ENCODE measurements around the gene INTS15. TPM values are rescaled to one million over a fixed set of nuclear protein-coding genes. Genes with fewer than 3 reads are reported as not detected.
A peak's percentile ranks its signal among the peaks of the same experiment; 100 is the strongest.
"Not testable (repeated sequence)": the region's sequence is repeated elsewhere in the genome, so short reads cannot be mapped to it uniquely, and the experiment has no call there.

INTS15 gene
- total RNA-seq, 2 experiments from 2014 or later: 40.4 to 48.3 TPM

DNA sequence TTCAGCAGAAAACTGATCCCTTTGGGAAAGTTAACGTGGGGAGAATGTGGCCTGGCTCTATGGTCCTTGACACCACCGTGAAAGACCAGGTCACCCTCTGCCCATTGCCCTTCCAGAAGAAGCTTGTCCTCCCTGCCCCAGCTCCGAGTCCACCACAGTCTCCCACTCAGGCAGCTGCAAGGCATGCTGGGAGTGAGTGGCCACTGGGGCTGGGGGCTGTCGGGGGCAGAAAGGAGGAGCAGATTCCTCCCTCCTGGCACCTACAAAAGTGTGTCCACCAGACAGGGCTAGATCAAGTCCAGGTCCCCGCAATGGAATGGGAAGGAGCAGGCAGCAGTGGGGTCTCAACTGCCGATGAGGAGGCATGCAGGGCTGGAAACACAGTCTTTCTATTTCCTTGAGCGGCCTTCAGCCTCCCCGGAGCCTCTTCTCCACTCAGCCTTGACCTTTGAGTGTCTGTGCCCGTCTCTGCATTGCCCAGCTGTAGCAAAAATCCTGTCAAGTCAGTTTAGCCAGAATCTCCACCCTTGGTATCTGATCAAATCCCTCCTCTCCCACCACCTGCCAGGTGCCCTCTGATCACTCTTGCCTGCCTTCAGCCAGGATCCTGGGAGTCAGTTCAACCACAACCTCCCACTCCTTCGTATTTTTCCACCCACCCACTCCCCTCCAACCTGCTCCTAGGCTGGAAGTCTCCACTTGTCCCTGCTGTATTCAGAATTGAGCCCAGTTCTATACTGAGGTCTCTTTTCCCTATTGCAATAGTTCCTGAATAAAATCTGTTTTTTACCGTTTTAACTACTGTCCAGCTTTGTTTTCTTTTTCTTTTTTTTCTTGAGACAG, 40.4 kb downstream of the INTS15 start:
- peaks cover 2% of the 10 kb centered on the region for H3K4me1 Mint-ChIP-seq
- no peak overlapping the region for H3K27ac Mint-ChIP-seq
- ChIA-PET POLR2A (no interaction called here), CTCF (interaction anchor here (1.4 kb wide), 1 partner anchor 11 kb away, joined by 3 read pairs; no protein-coding TSS in a partner anchor)
- H3K36me3 Mint-ChIP-seq (ENCODE audit: low read depth): no peaks in the 10 kb centered on the region
- H3K9me3 Mint-ChIP-seq: no peaks in the 10 kb centered on the region
- no peak overlapping the region for H3K4me3 Mint-ChIP-seq
- H3K27me3 Mint-ChIP-seq: no peaks in the 10 kb centered on the region
- no peak for DNase-seq

DNA sequence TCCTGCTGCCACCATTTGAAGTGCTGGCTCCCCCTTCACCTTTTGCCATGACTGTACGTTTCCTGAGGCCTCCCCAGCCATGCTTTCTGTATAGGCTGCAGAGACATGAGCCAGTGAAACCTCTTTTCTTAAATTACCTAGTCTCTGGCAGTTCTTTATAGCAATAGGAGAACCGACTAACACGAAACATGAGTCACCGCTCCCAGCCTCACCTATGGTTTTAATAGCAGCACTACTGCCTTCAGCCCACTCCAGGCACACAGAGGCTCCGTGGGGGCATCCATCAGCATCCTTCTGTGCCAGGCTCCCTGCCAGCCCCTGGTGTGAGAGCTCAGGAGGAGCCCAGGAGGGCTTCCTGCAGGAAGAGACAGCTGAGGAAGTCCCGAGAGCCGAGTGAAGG, 41.8 kb downstream of the INTS15 start:
- Mint-ChIP-seq H3K9me3 (no peaks in the 10 kb centered on the region), H3K27ac (no peak overlapping the region), H3K36me3 (ENCODE audit: low read depth) (no peaks in the 10 kb centered on the region), H3K4me3 (no peak overlapping the region), H3K4me1 (peaks cover 9% of the 10 kb centered on the region), H3K27me3 (no peaks in the 10 kb centered on the region)
- POLR2A ChIA-PET: no interaction called here
- CTCF ChIA-PET: interaction anchor here (0.6 kb wide), 1 partner anchor 17 kb away, joined by 3 read pairs; no protein-coding TSS in a partner anchor
- no peak for DNase-seq

DNA sequence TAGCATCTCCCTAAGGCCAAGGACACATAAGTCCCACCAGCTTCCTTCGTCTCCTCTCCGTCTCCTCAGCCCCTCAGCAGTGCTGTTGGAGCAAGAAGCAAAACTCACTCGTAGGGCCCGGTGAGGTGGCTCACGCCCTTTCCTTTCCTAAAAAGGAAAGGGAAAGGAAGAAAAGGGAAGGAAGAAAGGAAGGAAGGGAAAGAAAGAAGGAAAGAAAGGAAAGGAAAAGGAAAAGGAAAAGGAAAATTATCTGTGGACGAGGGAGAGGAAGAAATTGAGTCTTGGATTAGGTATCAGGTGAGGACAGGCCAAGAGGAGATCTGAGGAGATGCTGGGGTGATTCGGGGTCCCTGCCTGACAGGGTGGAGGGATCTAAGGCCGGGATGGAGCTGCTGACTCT, 44.2 kb downstream of the INTS15 start:
- peaks cover 6% of the 10 kb centered on the region for H3K36me3 Mint-ChIP-seq (ENCODE audit: low read depth)
- H3K27ac Mint-ChIP-seq: no peak overlapping the region
- H3K4me1 Mint-ChIP-seq: peaks cover 22% of the 10 kb centered on the region
- peak overlapping the region; percentile 20 for H3K4me3 Mint-ChIP-seq
- CTCF ChIA-PET: no interaction called here
- no peaks in the 10 kb centered on the region for H3K9me3 Mint-ChIP-seq
- POLR2A ChIA-PET: no interaction called here
- H3K27me3 Mint-ChIP-seq: no peaks in the 10 kb centered on the region
- DNase-seq: no peak

DNA sequence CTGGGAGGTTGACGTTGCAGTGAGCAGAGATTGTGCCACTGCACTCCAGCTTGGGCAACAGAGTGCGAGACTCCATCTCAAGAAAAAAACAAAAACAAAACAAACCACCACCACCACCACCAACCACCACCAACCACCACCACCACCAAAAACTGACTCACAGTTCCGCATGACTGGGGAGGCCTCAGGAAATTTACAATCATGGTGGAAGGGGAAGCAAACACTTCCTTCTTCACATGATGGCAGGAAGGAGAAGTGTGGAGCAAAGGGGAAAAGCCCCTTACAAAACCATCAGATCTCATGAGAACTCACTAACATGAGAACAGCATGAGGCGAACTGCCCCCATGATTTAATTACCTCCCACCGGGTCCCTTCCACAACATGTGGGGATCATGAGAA, 45.1 kb downstream of the INTS15 start:
- H3K4me1 Mint-ChIP-seq: peaks cover 30% of the 10 kb centered on the region
- CTCF ChIA-PET, POLR2A ChIA-PET, H3K27ac Mint-ChIP-seq, DNase-seq, H3K4me3 Mint-ChIP-seq, H3K27me3 Mint-ChIP-seq, H3K9me3 Mint-ChIP-seq: not testable (repeated sequence)
- peaks cover 16% of the 10 kb centered on the region for H3K36me3 Mint-ChIP-seq (ENCODE audit: low read depth)

DNA sequence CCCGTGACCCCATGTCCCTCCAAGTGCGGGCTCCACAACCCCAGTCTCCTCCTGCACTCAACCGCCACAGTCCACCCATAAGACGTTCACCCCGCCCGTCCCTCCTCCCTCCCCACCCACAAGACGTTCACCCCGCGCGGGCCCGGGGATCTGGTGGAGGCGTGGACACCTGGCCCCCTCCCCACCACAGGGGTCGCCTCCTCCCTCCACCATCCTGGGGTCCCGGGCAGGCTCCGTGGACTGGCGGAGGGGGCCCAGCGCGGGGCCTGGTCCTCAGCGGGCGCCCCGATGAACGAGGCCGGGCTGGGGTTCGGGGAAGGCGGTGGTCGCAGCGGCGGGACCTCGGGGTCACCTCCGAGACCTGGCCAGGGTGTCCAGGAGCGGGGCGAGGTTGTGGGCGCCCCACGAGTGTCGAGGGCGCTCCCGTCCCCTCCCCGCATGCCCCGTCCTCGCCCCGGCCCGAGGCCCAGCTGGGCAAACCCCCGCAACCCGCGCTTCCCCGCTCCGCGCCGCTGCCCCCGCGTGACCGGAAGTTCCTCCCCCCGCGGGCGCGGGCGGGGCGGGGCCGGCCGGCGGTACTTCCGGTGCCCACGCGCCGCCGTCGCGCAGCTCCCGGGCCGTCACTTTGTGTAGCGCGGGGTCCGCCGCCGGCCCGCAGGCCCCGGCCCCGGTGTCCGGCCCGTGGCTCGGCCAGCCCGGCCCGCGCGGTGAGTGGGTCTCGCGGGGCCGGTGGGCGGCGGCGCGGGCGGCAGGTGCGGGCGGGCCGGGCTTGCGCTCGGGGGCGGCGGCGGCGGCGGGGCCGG, 47.1 kb downstream of the INTS15 start, which contains the start of gene ZNF316:
Gene ZNF316 (plus strand): TSS at position 578 of the 803 bp plus-strand sequence. CDS start 5,092 bp downstream, outside the sequence.
- Mint-ChIP-seq H3K4me1 (peaks cover 35% of the 10 kb centered on the region), H3K27ac (peak within 1 kb of the TSS; percentile 92), H3K9me3 (no peaks in the 10 kb centered on the region), H3K4me3 (peak within 1 kb of the TSS; percentile 81), H3K36me3 (ENCODE audit: low read depth) (peaks cover 32% of the 10 kb centered on the region), H3K27me3 (no peaks in the 10 kb centered on the region)
- peak; percentile 54 for DNase-seq
- CTCF ChIA-PET: no interaction called here
- POLR2A ChIA-PET: no interaction called here

DNA sequence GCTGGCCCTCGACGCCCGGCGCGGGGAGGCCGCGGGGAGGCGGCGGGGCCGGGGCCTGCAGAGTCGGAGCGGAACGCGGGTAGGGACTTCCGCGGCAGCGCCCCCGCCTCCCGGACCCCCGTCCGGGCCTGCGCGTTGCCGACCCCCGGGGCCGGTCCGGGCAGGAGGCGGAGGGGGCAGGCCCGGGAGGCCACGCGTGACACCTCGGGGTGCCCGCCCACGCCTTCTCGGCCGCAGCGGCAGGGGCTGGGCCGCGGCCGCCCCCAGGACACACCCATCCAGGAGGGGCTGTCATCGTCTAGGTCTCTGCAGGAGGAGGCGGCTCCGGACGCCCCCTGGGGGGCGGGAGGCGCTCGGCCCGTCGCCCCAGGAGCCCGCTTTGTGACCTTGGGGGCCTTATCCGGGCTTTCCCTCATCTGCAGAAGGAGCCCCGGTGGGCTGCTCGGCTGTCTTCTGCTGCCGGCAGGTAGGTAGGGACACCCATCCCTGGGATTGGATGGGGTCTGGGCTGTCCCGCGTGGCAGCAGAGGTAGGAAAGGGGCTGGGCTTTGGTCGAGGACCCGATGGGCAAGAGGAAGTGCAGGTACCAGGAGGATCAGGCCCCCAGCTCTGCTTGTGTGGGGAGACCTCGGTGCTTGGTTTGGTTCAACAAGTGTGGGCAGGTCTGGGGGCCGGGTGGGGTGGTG, 47.9 kb downstream of the INTS15 start:
- Mint-ChIP-seq H3K4me1 (peaks cover 35% of the 10 kb centered on the region), H3K36me3 (ENCODE audit: low read depth) (peaks cover 36% of the 10 kb centered on the region), H3K27ac (peak overlapping the region; percentile 92), H3K9me3 (no peaks in the 10 kb centered on the region), H3K4me3 (peak overlapping the region; percentile 81), H3K27me3 (no peaks in the 10 kb centered on the region)
- CTCF ChIA-PET: no interaction called here
- DNase-seq: peak; percentile 46
- POLR2A ChIA-PET: interaction anchor here (0.6 kb wide), 1 partner anchor 21 kb away, joined by 3 read pairs; no protein-coding TSS in a partner anchor

DNA sequence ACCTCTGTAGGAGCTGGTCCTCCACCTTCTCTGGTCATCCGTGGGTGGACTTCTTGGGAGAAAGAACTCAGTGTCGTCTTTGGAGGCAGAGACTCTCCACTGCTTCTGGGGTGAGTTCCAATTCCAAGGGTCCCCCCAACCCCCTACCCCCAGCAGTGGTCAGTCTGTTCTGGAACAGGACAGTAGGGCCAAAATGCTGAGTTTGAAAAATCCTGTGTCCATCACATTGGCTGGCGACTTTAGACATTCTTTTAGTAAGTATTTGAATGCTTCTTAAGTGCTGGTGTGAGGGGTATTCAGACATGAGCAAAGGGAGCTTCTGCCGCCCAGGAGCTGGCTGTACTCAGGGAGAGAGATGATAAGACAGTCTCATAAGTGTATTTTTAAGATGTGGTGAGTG, 49.2 kb downstream of the INTS15 start:
- no peak for DNase-seq
- CTCF ChIA-PET: interaction anchor here (0.7 to 1.7 kb wide), 3 partner anchors 10 to 64 kb away, joined by 3 to 4 read pairs (median 3); no protein-coding TSS in a partner anchor
- H3K4me3 Mint-ChIP-seq: peak overlapping the region; percentile 81
- H3K36me3 Mint-ChIP-seq (ENCODE audit: low read depth): peaks cover 45% of the 10 kb centered on the region
- no peaks in the 10 kb centered on the region for H3K27me3 Mint-ChIP-seq
- POLR2A ChIA-PET: no interaction called here
- H3K4me1 Mint-ChIP-seq: peaks cover 35% of the 10 kb centered on the region
- H3K27ac Mint-ChIP-seq: peak overlapping the region; percentile 92
- no peaks in the 10 kb centered on the region for H3K9me3 Mint-ChIP-seq

DNA sequence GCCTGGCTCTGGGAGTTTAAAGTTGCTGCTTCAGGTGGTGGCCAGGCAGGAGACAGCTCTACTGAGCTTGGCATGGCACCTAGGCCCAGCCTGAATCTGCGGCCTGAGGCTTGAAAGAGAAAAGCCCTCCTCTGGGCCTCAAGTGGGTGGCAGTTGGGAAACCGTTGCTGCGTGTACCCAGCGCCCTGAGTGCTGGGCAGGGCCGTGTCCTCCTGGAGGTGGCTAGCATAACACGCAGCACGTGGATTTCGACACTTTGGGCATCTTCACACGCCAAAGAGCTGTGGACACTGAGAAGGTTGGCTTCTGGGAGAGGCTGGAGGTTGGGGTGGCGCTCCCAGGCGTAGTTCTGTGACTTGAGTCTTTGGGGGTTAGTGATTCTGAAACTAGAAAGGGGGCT, 49.8 kb downstream of the INTS15 start:
- ChIA-PET POLR2A (no interaction called here), CTCF (interaction anchor here (1.1 to 1.7 kb wide), 2 partner anchors 11 kb away, joined by 3 to 4 read pairs; no protein-coding TSS in a partner anchor)
- H3K27me3 Mint-ChIP-seq: no peaks in the 10 kb centered on the region
- H3K27ac Mint-ChIP-seq: no peak overlapping the region
- H3K4me3 Mint-ChIP-seq: peak overlapping the region; percentile 81
- no peaks in the 10 kb centered on the region for H3K9me3 Mint-ChIP-seq
- peaks cover 47% of the 10 kb centered on the region for H3K36me3 Mint-ChIP-seq (ENCODE audit: low read depth)
- peaks cover 35% of the 10 kb centered on the region for H3K4me1 Mint-ChIP-seq
- no peak for DNase-seq

DNA sequence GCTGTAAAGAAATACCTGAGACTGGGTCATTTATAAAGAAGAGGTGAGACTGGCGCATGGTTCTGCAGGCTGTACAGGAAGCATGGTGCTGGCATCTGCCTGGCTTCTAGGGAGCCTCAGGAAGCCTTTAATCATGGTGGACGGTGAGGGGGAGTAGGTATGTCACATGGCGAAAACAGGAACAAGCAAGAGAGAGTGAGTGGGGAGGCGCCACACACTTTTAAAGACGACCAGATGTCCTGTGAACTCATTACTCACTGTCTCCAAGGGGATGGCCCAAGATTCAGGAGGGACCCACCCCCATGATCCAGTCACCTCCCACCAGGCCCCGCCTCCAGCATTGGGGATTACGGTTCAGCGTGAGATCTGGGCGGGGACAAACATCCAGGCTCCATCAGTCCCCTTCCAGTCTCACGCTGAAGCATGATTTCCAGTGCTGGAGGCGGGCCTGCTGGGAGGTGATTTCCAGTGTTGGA, 50.5 kb downstream of the INTS15 start:
- Mint-ChIP-seq H3K4me3 (no peak overlapping the region), H3K27me3 (no peaks in the 10 kb centered on the region), H3K36me3 (ENCODE audit: low read depth) (peaks cover 52% of the 10 kb centered on the region), H3K27ac (no peak overlapping the region), H3K4me1 (peaks cover 32% of the 10 kb centered on the region), H3K9me3 (no peaks in the 10 kb centered on the region)
- ChIA-PET POLR2A (no interaction called here), CTCF (interaction anchor here (0.8 to 1.7 kb wide), 2 partner anchors 11 to 1499 kb away, joined by 3 to 4 read pairs; no protein-coding TSS in a partner anchor)
- DNase-seq: no peak

DNA sequence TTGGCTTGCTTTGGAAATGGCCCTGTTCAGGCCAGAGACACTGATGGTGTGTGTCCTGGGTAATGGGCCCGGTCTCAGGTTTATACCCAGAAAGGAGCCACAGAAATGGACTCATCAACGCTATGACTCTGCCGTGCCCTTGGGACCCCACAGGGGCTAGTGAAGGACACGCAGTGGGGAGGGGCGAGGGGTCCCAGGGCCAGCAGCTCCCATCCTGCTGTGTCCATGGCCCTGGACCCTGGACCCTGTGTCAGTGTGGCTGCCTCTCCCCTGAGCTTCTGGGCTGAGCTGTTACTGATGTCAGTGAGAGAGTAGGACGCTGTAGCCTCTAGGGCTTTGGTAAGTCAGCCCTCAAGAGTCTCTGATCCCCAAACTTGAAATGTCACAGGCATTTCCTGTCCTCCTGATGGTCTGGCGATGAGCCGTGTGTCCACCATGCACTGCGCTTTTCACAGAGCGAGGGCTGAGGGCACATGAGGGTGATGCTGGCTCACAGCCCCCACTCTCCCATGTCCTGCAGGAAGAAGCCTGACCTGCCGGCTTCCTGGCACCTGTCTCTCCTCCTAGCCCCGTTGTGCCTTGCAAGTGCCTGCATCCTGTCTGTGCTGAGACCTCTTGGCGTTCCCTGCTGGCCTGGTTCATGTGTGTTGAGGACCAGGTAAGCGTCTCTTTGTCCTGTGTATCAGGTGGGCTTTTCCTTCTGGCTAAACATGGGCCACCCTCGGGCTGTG, 51.6 kb downstream of the INTS15 start:
- Mint-ChIP-seq H3K4me3 (no peak overlapping the region), H3K27me3 (no peaks in the 10 kb centered on the region), H3K4me1 (peaks cover 28% of the 10 kb centered on the region), H3K9me3 (no peaks in the 10 kb centered on the region), H3K27ac (no peak overlapping the region), H3K36me3 (ENCODE audit: low read depth) (peaks cover 60% of the 10 kb centered on the region)
- no peak for DNase-seq
- ChIA-PET POLR2A (no interaction called here), CTCF (no interaction called here)

DNA sequence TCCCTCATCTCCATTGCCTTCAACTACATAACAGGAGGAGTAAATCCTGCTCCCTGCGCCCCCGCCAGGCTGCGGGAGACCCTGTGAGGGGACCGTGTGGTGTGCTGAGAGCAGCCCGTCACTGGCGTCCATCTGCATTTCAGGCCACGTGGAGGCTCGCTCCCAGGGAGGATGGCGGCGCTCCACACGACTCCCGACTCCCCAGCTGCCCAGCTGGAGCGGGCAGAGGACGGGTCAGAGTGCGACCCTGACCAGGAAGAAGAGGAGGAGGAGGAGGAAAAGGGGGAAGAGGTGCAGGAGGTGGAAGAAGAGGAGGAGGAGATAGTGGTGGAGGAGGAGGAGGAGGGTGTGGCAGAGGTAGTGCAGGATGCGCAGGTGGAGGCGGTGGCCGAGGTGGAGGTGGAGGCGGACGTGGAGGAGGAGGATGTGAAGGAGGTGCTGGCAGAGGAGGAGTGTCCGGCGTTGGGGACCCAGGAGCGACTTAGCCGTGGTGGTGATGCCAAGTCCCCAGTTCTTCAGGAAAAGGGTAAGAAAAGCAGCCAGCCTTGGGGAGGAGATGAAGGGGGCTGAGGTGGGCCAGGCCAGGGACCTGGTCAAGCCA, 52.5 kb downstream of the INTS15 start:
- Mint-ChIP-seq H3K27me3 (no peaks in the 10 kb centered on the region), H3K4me3 (no peak overlapping the region), H3K36me3 (ENCODE audit: low read depth) (peaks cover 68% of the 10 kb centered on the region), H3K27ac (no peak overlapping the region), H3K4me1 (peaks cover 26% of the 10 kb centered on the region), H3K9me3 (no peaks in the 10 kb centered on the region)
- POLR2A ChIA-PET: no interaction called here
- DNase-seq: no peak
- CTCF ChIA-PET: no interaction called here
